Cardiac fibroblast (primary cell): ENCODE results near the gene STAMBPL1.
A peak's percentile ranks its signal among the peaks of the same experiment; 100 is the strongest.

Experiments used
- DNase-seq, 2 donors: peaks; one replicate each; pipeline versions ENCODE4 v3.0.0 to v3.0.0-alpha.2; 2010; ENCODE audit warnings: low read depth in 2 of 2
- H3K4me3 ChIP-seq, 2 donors: replicated peaks in 1 of 2; 1 replicate in 1 of 2; 2 replicates in 1 of 2; pipeline ENCODE4 v1.5.1; 2011; ENCODE audit warnings: low read depth in 2 of 2, low read length in 2 of 2, mild to moderate bottlenecking in 2 of 2, moderate library complexity in 1 of 2
- CTCF ChIP-seq: IDR thresholded peaks from one replicate; pipeline ENCODE4 v1.5.1; 2011; ENCODE audit warnings: low read depth, mild to moderate bottlenecking, low read length, inconsistent platforms

The STAMBPL1 gene

GRCh38 chr10:88916986-88917385 lies 36.9 kb downstream of the STAMBPL1 start:
- DNase-seq = no peak
- no peak for TF ChIP-seq CTCF
- no peak overlapping the region for H3K4me3 ChIP-seq

- no peak for TF ChIP-seq CTCF
- DNase-seq = no peak
- no peak overlapping the region for H3K4me3 ChIP-seq
Measured at GRCh38 chr10:88918191-88918905, 38.3 kb downstream of the STAMBPL1 start.

GRCh38 chr10:88919041-88919440 lies 39.0 kb downstream of the STAMBPL1 start:
- no peak for DNase-seq
- no peak for TF ChIP-seq CTCF
- H3K4me3 ChIP-seq = no peak overlapping the region

GRCh38 chr10:88920198-88920597 lies 40.2 kb downstream of the STAMBPL1 start:
- DNase-seq = peak; percentile 52 to 63
- H3K4me3 ChIP-seq = no peak overlapping the region
- no peak for TF ChIP-seq CTCF

- no peak for DNase-seq
- no peak for TF ChIP-seq CTCF
- no peak overlapping the region for H3K4me3 ChIP-seq
Measured at GRCh38 chr10:88920986-88921593, 41.0 kb downstream of the STAMBPL1 start.

GRCh38 chr10:88922041-88922440 lies 42.0 kb downstream of the STAMBPL1 start:
- no peak overlapping the region for H3K4me3 ChIP-seq
- TF ChIP-seq CTCF = no peak
- no peak for DNase-seq
